Measurements from ENCODE around the gene RFXAP. TPM values are rescaled to one million over a fixed set of nuclear protein-coding genes. Genes with fewer than 3 reads are reported as not detected.

The RFXAP gene
- 2.0 and 2.6 TPM in 2 replicates for total RNA-seq

GRCh38 chr13:36818804-36819738, at the start of gene RFXAP:
Gene RFXAP (plus strand): TSS chr13:36819222. CDS start chr13:36819358, 136 bp downstream.

Other genes starting within 250 kb of the RFXAP start
- gene SERTM1, start 145.2 kb upstream of the RFXAP start, total RNA-seq = not detected in 2 replicates
- 7.1 and 9.2 TPM in 2 replicates for gene SMAD9, start 101.0 kb downstream of the RFXAP start, total RNA-seq
- gene ALG5, start 180.1 kb downstream of the RFXAP start, total RNA-seq = 31.1 and 37.7 TPM in 2 replicates
- 53.0 and 69.0 TPM in 2 replicates for gene EXOSC8, start 181.6 kb downstream of the RFXAP start, total RNA-seq
- 32.8 and 40.8 TPM in 2 replicates for gene SUPT20H, start 240.5 kb downstream of the RFXAP start, total RNA-seq